RPMI8226 (cell line): ENCODE measurements around the gene NRXN2.

Experiments
- DNase-seq: peaks from one replicate; pipeline ENCODE4 v3.0.0-alpha.2; 2015

Gene NRXN2

DNA sequence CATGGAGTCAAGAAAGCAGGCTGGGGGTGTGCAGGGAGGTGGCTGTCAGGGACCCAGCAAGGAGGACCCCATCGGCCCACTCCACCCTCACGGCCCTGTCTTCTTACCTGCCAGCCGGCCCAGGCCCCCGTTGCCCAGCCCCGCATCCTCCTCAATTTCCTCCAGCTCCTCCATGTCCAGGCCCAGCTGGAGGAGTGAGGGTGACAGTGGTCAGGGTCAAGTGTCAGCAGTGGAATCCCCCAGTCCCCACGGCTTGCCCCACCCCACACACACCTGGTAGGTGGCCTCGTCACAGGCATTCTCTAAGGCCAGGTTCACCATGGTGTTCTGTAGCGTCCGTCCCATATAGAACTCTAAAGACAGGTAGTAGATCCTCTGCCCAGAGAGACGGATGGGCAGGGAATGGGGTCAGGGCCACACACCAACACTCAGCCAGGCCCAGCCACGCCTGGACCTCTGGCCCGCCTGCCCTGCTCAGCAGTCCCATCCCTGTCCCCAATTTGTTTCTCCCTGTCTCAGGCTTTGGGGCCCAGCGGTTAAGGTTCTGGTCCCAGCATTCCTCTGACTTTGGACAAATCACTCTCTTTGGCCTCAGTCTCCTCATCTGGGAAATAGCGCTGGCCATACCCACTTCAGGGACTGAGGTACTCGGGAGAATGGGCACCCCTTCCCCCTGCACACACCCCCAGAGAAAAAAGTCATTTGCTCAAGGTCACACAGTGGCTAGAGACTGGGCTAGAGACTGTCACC is 35.5 kb upstream of the NRXN2 start:
- no peak for DNase-seq

DNA sequence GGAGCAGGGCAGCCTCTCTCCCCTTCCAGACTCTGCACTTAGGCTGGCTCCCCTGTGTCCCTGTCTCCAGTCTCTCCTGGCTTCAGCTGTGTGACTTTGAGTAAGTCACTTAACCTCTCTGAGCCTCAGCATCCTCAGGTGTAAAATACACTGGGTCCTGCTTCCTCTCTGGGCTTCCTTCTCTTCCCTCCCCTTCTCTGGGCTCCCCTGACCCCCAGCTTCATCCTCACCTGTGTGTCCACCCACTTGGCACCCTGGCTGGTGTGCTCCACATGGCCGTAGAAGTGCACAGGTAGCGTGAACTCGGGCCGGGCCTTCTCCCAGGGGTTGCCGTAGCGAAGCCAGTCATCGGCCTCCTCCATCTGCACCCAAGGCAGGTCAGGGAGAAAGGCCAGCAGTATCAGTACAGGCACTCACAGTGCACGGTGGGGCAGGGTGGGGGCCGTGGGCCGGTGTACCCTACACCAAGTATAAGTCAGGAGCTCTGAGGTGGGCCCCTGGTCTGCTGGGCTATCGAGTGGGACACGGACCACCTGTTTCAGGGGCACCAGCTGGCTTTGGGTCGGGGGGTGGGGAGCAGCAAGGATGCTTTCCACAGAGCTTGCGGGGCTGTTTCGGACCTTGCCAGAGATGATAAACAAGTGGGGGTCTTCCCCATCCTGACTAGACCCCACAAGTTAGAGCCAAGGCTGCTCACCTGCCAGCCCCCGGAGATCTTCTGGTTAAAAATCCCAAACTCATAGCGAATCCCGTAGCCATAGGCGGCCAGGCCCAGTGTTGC is 34.7 kb upstream of the NRXN2 start:
- no peak for DNase-seq

DNA sequence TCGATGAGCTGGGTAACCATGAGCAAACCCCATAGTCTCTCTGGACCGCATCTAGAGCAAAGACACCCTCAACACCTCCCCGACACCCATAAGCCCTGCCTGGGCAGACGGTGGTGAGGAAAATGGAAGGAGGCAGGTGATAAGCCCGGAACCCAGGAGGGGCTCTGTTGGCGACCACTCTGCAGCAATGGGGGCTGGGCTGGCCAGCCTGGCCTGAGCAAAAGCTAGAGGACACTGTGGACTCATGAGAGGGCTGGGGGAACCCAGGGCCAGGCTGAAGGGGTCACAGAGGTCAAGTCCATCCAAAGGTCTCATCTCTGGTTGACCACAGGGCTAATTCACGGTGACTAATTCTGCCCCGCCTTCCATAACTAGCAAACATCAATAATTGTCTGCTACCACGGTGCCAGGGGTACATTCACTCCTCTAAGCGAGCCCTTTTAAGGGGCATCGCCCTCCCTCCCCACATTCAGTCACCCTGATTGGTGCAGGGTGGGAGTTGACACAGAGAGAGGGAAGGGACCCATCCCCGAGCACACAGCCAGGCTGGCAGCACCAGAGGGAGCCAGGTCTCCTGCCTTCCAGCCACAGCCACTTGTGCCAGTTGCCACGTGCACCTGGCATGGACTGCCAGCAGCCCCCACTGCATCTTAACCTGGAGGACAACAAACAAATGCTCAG is 32.8 kb upstream of the NRXN2 start:
- peak; percentile 40 for DNase-seq

DNA sequence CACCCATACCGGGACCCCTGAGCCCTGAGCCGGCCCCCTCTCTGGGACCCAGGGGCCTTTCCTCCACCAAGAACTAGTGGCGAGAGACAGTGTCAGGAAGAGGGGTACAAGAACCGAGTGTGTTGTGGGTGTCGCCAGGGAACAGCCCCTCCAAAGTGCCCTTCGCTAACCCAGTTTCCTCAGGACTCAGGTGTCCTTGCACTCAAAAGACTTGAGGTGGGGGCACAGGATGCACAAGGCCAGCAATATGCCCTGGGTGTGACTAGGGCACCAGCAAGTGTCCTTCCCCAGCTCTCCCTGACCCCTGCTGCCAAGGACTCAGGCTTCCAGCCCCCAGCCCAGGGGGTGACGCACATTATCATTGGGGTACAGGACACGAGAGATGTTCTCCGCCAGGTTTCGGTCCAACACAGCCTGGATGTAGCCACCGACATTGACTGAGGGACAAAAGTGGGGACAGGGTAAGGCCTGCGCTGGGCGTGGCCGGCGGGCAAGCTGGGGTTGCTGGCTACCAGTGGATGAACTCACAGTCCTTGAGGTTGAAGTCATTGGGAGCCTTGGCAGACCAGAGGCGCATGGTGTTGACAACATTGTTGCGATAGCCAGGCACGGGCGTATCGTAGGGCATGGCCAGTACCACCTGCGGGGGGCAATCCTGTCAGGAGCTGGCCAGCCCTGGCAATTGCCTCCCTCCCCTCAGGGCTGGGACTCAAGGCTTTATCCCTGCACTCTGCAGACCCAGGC is 32.1 kb upstream of the NRXN2 start:
- DNase-seq: no peak

DNA sequence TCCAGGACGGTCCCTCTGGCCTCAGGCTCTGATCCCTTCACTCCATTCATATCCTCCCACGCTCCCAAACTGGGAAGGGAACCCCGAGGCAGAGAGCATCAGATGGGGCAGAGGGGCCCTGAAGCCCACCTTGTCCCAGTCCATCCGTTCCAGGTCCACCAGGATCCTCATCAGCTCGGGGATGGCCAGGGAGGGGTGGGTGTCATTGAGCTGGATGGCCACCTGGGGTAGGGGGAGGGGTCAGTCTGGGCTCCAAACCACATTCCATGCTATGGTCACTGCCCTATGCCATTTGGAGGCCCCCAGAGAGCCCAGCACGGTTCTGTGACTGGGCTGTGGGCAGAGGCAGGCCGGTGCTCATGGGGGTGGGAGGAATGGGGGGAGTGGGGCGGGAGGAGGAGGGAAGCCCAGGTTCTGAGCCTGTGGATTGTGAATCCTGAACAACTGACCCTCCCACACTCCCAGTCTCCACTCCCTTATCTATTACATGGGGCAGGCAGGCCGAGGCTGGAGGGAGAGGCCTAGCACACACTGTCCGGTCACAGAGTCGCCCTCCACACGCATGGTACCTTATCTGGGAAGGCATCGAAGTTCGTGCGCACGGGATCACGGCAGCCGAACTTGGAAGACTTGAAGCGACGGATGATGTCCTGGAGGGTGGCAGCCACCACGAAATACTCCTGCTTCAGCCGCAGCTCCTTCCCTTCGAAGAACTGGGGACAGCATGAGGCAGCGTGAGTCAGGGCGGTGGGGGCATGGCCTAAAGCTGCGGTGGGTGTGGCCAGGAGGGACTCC is 31.3 kb upstream of the NRXN2 start:
- no peak for DNase-seq

DNA sequence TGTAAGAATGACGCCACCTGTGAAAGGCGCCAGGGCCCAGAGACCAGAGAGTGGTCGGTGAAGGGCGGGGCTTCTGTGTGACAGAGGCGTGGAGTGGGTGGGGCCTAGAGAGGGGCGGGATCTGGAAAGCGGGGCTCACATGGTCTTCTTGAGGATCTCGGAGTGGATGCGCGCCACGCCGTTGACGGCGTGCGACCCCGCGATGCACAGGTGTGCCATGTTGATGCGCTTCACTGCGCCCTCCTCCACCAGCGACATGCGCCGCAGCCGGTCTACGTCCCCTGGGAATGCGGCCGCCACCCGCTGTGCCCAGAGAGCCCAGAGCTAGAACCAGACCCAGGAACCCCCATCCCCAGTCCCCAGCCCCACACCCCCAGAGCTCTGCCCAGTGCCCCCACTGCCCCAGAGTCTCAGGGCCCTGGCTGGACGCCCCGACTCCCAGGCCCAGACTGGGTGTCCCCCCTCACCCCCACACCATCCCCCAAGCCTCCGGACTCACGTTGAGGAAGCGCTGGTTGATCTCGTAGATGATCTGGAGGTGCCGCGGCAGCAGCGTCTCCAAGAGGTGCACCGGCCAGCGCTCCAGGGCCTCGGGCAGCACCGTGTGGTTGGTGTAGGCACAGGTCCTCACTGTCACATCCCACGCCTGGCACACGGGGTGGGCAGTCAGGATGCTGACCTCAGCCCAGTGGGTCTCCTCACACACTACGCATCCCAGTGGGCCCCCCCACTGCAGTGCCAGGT is 30.6 kb upstream of the NRXN2 start:
- no peak for DNase-seq

DNA sequence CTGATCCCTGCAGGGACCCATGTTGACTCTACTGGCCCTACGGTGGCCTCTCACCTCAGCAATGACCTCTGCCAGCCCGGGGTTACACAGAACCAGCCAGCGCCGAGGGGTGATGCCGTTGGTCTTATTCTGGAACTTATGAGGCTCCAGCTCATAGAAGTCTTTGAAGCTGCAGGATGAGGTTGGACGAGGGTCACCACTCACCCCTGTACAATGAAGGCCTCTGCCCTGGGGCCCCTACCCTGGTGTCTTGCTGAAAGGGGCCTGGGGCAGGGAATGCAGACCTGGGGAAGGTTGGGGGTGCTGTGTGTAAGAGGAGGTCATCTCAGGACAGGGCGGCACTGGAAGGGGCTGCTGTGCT is 30.0 kb upstream of the NRXN2 start:
- no peak for DNase-seq

DNA sequence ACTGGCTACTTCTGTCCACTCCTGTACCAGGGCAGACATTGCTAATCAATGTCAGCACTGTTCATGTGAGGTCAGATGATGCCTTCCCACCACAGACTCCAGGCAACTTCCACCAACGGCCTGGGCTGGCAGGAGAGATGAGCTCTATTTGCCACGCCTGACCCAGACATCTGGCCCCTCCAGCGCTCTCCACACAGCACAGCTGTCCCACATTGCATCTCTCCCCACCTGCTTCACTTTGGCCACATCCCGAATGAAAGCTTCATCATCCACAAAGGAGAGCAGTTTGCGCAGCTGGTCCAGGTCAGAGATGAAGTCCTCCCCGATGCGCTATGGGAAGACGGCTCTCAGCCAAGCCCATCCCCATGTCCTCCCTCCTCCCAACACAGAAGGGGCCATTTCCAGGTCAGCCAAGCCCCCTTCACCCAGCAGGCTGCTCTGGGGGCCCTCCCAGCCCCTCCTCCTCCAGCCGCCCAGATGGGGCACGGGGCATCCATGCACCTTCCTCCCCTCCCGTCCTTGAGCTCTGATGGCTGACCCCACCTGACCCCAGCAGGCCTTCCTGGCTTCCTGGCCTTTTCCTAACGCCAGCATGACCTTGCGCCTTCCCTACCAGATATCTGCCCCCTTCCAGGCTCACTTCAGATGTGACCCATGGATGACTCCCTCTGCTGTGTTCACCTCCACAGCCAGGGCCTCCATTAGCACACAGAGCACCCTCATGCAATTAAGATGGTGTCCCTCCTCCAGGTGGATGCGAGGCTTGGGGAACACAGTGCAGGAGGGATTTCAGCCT is 29.4 kb upstream of the NRXN2 start:
- no peak for DNase-seq

DNA sequence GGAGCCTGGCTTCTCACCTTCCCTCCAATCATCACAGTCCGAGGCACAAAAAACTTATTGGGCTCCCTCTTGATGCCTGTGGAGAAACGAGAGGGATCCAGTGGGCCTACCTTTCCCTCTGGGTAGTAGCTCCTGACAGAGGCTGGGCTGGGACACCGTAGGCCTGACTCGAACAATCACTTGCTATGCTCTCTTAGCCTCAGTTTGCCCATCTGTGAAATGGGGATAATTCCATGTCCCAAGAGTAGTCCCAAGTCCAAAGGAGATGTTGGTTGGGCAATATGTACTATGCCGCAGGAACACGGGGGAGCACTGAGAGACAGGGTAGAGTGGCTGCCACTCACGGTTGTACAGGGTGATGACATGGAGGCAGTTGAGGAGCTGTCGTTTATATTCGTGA is 28.6 kb upstream of the NRXN2 start:
- no peak for DNase-seq

DNA sequence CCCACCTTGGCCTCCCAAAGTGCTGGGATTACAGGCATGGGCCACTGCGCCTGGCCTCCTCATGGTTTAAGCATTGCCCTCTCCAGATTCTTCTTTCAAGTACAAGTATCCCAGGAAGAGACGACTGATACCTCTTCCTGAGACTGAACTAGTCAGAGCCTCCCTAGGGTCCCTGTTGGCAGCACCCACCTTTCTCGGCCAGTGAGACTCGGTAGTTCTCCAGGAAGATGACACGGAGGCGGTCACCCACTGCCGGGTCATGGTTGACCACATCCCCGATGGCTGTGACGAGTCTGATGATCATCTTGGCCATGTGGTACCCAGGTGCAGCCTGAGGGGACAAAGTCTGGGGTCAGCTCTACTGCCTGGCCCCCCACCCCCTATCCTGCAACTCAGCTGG is 28.1 kb upstream of the NRXN2 start:
- no peak for DNase-seq

DNA sequence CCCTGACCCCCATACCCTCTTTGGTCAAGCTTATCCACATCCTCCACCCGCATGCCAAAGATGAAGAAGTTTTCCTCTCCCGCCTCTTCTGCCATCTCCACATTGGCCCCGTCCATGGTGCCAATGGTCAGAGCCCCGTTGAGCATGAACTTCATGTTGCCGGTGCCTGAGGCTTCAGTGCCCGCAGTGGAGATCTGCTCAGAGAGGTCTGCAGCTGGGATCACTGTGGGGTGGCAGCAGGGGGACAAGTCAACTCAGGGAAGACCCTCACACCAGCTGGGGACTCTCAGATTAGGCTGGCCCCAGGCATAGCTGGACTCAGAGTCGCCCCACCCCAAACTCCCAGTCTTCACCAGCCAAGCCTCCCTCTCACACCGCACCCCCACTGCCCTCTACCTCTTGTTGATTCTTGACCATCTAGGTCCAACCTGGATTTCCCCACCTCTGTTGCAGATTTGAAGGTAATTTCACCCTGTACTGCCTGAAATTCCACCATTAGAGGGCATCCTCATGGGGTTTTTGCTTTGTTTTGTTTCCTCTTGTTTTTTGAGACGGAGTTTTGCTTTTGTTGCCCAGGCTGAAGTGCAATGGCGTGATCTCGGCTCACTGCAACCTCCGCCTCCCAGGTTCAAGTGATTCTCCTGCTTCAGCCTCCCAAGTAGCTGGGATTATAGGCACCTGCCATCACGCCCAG is 27.5 kb upstream of the NRXN2 start:
- DNase-seq: no peak

DNA sequence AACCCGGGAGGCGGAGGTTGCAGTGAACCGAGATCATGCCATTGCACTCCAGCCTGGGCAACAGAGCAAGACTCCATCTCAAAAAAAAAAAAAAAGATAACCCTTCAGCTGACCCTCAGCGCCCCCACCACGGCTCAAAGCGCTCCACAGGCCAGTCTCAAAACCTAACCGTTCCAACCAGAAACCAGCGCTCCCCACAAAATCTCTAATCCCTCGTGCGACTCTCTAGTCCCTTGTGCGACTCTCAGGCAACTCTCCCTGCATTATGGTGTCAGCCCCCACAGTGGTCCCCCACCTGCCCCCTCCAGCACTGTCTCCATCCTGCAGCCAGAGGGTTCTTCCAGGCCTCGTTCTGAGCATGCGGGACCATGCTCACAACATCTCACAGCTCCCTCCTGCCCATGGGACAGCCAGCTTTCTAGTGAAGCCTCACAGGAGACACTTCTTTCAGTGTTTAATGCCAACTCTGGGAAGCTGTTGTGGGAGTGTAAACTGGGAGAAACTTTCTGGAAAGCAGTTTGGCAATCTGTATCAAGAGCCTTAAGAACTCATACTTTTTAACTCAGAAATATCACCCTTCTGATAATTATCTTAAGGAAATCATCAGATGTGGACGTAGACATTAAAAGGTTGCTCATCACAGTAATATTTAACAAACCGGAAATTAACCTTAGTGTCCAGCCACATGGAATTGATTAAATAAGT is 25.1 kb upstream of the NRXN2 start:
- DNase-seq: no peak

DNA sequence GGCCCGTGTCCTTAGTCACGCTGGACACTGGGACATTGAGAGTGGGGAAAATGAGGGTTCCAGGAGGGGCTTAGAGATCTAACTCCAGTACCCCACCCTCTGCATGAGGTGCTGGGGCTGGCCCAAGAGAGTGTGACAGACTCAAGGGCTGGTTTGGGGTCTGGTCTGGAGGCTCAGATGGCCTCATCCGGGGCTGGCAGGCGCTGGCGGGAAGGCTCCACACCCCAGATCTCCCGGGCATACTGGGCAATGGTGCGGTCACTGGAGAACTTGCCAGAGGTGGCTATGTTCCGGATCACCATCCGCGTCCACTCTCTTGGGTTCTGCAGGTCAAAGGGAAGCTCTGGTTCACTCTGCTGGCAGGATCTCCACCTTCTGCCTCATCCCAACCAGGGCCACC is 23.5 kb upstream of the NRXN2 start:
- no peak for DNase-seq

DNA sequence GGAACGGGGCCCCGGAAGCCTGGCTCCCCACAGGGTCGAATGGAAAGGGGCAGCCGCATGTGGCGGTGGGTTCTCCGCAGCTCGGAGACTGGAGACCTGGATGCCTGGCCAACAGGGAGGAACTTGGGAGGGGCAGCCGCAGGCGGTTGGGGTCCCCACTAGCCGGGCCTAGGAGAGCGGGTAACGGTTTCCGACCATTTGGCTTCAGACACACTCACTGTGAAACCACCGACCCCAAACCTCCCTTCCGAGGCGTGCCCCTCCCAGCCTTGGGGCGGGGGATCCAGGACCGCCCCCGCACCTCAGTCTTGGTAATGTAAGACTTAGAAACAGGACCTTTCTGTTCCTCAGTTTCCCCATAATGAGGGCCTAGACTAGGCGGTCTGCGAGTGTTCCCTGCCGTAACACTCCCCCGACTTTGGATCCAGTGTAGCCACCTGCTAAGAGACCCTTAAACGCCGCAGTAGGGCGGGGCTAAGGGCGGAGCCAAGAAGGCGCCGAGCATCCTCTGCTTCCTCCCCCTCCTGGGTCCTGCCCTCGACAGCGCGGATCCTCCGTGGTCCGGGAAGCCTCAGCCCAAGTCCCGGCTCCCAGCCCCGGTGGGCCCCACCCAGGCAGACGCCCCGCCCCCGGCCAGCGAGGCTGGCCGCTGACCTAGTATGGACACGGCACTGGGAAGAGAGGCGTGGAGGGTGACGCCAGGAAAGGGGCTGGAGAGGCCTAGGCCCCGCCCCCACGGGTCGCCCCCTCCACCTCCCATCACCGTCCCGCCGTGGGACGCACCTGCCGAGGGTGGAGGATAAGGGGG is 22.7 kb upstream of the NRXN2 start:
- DNase-seq: no peak

DNA sequence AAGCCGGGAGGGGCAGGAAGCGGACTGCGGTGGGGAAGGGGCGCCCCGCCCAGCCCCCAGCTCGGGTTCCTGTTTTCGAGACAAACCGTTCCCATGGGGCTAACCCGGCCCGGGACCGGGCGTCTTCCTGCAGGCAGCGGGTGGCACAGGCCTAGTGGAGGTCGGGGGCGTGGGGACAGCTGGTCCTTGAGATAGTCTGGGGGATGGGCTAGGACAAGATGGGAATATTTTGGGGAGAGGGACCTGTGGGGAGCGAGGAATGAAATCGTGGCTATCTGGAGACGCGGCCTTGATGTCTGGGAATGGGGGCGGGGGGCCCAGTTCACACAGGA is 22.2 kb upstream of the NRXN2 start:
- peak; percentile 62 for DNase-seq

DNA sequence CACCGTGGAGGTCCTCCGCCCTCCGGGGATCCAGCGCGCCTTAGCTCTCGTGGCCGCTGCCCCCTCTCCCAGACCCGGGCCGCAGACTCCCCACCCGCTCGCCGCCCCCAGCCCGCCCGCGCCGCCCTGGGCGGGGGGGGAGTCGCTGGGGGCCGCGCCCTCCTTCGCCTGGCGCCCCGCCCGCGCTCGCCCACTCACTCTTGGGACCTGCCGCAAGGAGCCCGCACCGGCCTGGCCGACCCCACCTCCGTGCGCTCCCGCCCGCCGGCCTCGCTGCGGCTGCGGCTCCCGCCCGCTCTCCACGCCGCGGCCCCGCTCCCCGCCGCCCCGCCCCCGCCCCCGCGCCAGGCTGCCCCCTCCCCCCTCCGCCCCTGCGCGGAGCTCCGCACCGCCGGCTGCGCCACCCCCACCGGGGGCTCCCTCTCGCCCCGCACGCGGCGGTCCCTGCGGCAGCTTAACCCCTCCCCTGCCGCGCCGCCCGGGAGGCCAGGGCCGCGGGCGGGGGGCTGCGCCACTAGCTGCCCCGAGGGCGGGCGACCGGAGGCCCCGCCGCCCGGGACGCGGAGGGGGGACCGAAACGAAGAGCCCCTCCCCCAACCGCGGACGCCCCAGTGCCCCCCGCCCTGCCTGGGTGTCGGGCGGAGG is 21.7 kb upstream of the NRXN2 start:
- no peak for DNase-seq

DNA sequence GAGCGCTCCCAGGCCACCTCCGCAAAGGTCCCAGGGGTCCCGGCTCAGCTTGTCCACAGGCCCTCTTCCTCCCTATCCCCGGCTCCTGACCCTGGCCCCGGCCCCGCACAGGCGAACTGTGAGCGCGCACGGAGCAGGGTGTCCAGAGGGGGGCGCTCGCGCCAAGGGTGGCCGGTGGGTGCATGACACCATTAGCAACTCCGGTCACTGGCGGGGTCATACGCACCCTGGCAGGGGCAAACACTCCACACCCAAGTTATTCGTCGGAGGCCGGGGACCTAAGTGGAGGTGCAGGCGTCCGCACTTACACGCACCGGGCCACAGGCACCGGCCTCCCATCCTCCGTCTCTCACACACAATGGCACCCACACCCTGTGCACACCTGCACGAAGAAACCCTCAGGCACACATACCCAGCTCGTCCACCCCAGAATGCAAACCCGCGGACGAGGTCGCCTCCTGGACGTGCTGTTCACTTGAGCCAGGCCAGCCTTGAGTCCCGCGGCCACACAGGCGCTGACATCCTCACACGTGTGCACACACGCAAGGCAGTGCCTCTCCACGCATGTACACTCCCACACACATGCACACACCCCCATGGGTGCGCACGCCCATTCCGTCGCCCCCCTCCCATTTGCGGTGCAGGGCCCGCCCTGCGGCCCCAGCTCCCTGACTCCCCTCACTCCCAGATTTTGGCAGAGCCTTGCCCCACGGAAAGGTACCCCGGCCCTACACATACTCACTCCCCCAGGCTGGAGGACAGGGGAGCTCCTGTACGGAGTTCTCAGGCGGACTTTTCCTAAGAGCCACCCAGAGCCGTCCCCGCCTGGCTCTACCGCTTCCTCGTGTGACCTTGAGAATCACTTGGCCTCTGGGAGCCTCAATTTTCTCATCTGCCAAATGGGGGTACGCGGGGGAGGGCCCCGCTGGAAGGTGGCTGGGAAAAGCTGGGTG is 20.9 kb upstream of the NRXN2 start, which contains the start of gene RASGRP2:
RASGRP2 (minus strand) TSS at position 552 of the 953 bp plus-strand sequence. CDS start 1,276 bp downstream, outside the sequence.
- peak; percentile 82 for DNase-seq
